ENCODE data around the gene SNX25. TPM values are rescaled to one million over a fixed set of nuclear protein-coding genes. Genes with fewer than 3 reads are reported as not detected.
A peak's percentile ranks its signal among the peaks of the same experiment; 100 is the strongest.

Gene SNX25
- total RNA-seq, 6 experiments from 2014 or later: 8.0 to 13.0 (median 10.5) TPM

DNA sequence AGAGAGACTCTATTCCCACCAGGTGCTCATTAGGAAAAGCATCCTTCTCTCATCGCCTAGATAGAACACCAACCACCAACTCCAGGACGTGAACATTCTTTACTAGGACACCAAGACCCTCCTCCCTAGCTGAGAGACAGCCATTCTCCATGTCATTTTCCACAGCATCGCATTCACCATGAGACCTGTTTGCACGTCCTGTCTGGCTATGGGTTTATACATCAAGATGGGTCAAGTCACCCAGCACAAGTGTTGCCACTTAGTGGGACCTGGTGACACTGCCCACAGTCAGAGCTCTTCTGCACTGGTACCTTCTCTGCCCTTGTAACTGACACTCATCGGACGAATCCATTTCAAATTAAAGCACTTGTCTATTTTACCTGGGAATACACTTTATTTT, 168.9 kb downstream of the SNX25 start:
- intact Hi-C loops (cut with DNase I): no loop called here
- no peaks in the 10 kb centered on the region for H3K27me3 ChIP-seq
- no peaks in the 10 kb centered on the region for H3K36me3 ChIP-seq
- TF ChIP-seq, protein P1, sequence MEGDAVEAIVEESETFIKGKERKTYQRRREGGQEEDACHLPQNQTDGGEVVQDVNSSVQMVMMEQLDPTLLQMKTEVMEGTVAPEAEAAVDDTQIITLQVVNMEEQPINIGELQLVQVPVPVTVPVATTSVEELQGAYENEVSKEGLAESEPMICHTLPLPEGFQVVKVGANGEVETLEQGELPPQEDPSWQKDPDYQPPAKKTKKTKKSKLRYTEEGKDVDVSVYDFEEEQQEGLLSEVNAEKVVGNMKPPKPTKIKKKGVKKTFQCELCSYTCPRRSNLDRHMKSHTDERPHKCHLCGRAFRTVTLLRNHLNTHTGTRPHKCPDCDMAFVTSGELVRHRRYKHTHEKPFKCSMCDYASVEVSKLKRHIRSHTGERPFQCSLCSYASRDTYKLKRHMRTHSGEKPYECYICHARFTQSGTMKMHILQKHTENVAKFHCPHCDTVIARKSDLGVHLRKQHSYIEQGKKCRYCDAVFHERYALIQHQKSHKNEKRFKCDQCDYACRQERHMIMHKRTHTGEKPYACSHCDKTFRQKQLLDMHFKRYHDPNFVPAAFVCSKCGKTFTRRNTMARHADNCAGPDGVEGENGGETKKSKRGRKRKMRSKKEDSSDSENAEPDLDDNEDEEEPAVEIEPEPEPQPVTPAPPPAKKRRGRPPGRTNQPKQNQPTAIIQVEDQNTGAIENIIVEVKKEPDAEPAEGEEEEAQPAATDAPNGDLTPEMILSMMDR (IDR thresholded peaks at IDR 0.05): no peak
- no peak for TF ChIP-seq POLR2A (IDR thresholded peaks at IDR 0.05)
- DNase-seq (no peak), ATAC-seq (no peak)
- 82% methylated on average over 6 of the region's 6 CpGs for WGBS (ENCODE audit: insufficient coverage, low coverage, low lambda C conversion rate, missing lambda C conversion rate)
- no peak overlapping the region for H3K27ac ChIP-seq
- no peaks in the 10 kb centered on the region for H3K9me3 ChIP-seq
- H3K4me3 ChIP-seq: no peak overlapping the region
- peaks cover 0 to 19% (median 0%) of the 10 kb centered on the region in 4 donors for H3K4me1 ChIP-seq

DNA sequence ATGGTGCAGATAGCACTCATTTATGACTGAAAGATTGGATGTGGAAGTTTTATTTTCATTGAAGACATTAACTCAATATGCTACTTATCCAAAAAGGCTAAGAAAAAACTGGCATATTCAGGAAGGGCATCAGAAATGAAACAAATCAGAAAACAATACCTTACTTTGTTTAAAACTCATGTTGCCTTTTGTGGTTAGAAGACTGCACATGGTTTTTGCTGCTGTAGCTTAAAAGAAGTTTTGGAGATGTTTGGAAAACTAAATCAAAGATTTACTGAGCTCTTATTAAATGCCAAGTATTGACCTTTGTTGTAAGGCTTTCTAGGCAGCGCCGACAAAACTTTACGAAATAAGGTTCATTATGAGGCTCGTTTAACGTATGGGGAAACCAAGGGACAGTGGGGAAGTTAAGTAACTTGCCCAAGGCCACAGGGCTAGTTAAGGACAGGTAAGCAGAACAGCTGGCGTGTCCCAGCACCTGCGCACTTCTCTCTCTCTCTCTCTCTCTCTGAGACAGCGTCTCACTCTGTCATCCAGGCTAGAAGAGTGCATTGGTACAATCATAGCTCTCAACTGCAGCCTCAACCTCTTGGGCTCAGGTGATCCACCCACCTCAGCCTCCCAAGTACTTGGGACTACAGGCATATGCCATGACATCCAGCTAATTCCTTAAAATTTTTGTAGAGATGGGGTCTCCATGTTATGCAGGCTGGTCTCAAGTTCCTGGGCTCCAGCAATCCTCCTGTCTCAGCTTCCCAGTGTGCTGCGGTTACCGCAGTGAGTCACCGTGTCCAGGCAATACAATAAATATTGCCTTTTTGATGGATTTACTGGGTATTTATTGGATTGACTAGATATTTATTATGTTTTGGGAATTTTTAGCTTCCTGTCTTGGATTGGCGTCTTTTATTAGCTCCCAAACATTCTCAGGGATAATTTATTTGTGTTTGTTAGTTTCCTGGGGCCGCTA, 170.2 kb downstream of the SNX25 start:
- Histone ChIP-seq H3K36me3 (no peaks in the 10 kb centered on the region), H3K4me1 (peaks cover 0 to 19% (median 0%) of the 10 kb centered on the region in 4 donors), H3K27me3 (no peaks in the 10 kb centered on the region), H3K27ac (peak overlapping the region; percentile 20 to 81 (median 80)), H3K9me3 (no peaks in the 10 kb centered on the region), H3K4me3 (no peak overlapping the region)
- ATAC-seq (peak in 3 of 4 donors; percentile 10 to 35 (median 31)), DNase-seq (no peak)
- TF ChIP-seq POLR2A (IDR thresholded peaks at IDR 0.05): no peak
- TF ChIP-seq, protein P1 (IDR thresholded peaks at IDR 0.05): no peak
- intact Hi-C loops (cut with DNase I): no loop called here
- WGBS (ENCODE audit: insufficient coverage, low coverage, low lambda C conversion rate, missing lambda C conversion rate): 60% methylated on average over 5 of the region's 13 CpGs

DNA sequence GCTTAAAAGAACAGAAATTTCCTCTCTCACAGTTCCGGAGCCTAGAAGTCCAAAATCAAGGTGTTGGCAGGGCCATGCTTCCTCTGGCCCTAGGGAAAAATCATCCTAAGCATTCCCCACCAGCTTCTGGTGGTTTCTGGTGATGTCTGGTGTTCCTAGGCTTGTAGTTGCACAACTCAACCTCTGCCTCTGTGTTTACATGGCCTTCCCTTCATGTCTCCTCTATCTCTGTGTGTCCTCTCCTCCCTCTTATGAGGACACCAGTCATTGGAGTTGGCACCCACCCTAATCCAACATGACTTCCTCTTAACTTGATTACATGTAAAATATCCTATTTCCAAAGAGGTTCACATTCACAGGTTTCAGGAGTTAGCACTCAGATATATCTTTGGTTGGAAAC, 170.9 kb downstream of the SNX25 start:
- no peak for TF ChIP-seq POLR2A (IDR thresholded peaks at IDR 0.05)
- TF ChIP-seq, protein P1 (IDR thresholded peaks at IDR 0.05): no peak
- H3K36me3 ChIP-seq: no peaks in the 10 kb centered on the region
- WGBS (ENCODE audit: insufficient coverage, low coverage, low lambda C conversion rate, missing lambda C conversion rate): 78% methylated on average over 1 of the region's 1 CpG
- peaks cover 0 to 19% (median 0%) of the 10 kb centered on the region in 4 donors for H3K4me1 ChIP-seq
- DNase-seq: peak in 1 of 3 donors; percentile 73
- intact Hi-C loops (cut with DNase I): no loop called here
- H3K9me3 ChIP-seq: no peaks in the 10 kb centered on the region
- ATAC-seq: peak; percentile 95 to 99 (median 96)
- no peak overlapping the region for H3K4me3 ChIP-seq
- peak overlapping the region; percentile 20 to 81 (median 80) for H3K27ac ChIP-seq
- H3K27me3 ChIP-seq: no peaks in the 10 kb centered on the region

DNA sequence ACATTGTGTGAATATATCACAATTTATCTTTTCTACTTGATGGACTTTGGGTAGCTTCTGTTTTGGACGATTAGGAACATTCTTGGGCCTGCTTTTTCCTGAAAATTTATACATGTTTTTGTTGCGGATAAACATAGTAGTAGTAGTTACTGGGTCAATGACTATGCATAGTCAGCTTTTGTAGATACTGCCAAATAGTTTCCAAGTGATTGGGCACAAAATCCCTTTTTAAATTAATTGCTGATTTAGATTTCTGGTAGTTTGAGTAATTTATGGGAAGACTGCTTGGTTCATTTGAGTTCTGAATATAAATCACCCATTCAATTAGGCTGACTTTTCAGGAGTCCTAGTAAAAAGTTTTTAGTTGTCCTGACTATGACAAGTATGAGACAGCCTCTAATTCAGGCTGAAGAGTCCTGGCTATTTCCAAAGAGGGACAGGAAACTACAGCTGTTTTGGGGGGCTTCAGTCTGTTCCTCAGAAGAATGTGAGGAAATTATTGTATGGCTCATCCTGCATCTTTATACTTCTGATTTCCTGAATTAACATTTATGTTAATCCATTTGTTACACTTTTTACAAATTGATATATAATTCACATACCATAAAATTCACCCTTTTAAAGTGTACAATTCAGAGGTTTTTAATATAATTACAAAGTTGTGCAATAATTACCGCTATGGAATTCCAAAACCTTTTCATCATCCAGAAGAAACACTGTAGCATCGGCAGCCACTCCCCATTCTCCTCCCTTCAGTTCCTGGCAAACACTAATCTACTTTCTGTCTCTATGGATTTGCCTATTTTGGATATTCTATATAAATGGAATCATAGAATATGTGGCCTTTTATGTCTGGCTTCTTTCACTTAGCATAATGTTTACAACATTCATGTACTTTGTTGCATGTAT, 172.1 kb downstream of the SNX25 start:
- Histone ChIP-seq H3K4me1 (peaks cover 0 to 19% (median 0%) of the 10 kb centered on the region in 4 donors), H3K9me3 (no peaks in the 10 kb centered on the region), H3K27ac (no peak overlapping the region), H3K36me3 (no peaks in the 10 kb centered on the region), H3K27me3 (no peaks in the 10 kb centered on the region), H3K4me3 (no peak overlapping the region)
- intact Hi-C loops (cut with DNase I): no loop called here
- TF ChIP-seq, protein P1 (IDR thresholded peaks at IDR 0.05): no peak
- DNase-seq (no peak), ATAC-seq (no peak)
- 39% methylated on average over 4 of the region's 4 CpGs for WGBS (ENCODE audit: insufficient coverage, low coverage, low lambda C conversion rate, missing lambda C conversion rate)
